D721Med (cell line): ENCODE measurements around the gene NEO1.

Experiments used
- DNase-seq: peaks from one replicate; pipeline ENCODE4 v3.0.0; 2011; ENCODE audit warnings: low spot score; ENCODE audit not compliant: insufficient read length
- FAIRE-seq: peaks from 2 replicates; lab custom pipeline; 2011; peaks lifted over from hg19 to GRCh38; lab: Jason Lieb, UNC
- TF ChIP-seq, protein P1 (sequence below): IDR thresholded peaks from 2 replicates; pipeline ENCODE4 v1.5.1; 2012; ENCODE audit warnings: mild to moderate bottlenecking, control low read depth; ENCODE audit not compliant: insufficient read depth; ENCODE audit errors: missing control alignments

NEO1 gene

DNA sequence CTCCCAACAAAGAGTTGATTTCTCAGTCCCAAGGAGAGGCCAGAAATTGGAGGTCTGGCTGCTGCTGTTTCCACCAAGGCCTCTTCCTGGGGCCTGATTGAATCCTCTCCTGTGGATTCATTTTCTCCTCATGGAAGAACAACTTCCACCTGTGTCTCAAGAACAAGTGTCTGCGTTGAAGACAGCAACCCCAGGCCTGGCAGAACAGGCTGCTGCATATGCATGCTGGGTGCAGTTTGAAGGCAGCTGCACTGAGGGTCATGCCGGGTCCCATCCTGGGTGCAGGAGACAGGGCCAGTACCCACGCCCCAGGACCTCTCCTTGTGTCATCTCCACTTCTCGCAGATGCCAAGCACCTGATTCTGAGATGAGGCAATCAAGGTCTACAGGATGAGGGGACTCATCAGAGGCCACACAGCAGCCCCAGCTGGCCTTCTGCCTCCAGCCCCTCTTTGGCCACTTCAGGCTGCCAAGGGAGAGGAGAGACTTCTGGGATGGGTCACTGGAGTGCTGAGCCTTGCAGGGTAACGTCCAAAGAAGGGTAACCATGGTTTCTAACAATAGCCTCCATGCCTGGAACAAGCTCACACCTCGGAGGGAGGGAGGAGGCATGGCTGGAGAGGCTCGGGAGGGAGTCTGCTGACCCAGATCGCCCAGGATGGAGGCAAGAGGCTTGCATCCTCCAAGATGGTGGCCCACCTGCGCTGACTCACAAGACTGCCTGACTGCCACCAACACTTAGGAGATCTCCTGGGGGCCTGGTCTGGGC lies 286.5 kb downstream of the NEO1 start:
- FAIRE-seq: no peak
- DNase-seq: no peak
- TF ChIP-seq, protein P1, sequence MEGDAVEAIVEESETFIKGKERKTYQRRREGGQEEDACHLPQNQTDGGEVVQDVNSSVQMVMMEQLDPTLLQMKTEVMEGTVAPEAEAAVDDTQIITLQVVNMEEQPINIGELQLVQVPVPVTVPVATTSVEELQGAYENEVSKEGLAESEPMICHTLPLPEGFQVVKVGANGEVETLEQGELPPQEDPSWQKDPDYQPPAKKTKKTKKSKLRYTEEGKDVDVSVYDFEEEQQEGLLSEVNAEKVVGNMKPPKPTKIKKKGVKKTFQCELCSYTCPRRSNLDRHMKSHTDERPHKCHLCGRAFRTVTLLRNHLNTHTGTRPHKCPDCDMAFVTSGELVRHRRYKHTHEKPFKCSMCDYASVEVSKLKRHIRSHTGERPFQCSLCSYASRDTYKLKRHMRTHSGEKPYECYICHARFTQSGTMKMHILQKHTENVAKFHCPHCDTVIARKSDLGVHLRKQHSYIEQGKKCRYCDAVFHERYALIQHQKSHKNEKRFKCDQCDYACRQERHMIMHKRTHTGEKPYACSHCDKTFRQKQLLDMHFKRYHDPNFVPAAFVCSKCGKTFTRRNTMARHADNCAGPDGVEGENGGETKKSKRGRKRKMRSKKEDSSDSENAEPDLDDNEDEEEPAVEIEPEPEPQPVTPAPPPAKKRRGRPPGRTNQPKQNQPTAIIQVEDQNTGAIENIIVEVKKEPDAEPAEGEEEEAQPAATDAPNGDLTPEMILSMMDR: no peak

DNA sequence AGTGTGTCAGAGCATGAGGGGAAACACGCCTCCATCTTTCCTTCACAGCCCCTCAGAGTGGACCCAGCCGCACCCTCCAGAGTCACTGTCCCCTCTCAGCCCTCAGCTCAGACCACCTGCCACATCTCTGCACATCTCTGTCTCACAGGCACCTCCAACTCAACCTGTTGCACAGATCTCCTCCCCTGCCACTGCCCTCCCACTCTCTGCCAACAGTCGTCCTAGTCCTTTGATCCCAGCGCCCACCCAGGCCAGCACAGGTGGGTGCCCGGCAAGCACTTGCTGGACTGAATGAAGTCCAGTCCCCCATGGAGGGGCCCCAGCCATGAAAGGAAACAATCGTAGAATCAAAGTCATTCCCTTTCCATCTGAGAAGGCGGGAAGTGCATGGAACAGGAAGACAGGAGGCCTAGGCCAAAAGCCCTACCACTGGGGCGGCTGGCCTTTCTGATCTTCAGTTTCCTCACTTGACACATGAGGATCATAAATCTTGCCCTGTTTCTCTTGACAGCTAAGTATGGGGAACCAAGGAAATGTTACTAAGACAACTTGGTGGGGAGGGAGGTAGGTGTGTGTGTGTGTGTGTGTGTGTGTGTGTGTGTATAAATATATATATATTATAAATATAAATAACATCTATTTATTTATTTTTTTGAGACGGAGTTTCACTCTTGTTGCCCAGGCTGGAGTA lies 288.4 kb downstream of the NEO1 start:
- no peak for FAIRE-seq
- no peak for DNase-seq
- TF ChIP-seq, protein P1: no peak

DNA sequence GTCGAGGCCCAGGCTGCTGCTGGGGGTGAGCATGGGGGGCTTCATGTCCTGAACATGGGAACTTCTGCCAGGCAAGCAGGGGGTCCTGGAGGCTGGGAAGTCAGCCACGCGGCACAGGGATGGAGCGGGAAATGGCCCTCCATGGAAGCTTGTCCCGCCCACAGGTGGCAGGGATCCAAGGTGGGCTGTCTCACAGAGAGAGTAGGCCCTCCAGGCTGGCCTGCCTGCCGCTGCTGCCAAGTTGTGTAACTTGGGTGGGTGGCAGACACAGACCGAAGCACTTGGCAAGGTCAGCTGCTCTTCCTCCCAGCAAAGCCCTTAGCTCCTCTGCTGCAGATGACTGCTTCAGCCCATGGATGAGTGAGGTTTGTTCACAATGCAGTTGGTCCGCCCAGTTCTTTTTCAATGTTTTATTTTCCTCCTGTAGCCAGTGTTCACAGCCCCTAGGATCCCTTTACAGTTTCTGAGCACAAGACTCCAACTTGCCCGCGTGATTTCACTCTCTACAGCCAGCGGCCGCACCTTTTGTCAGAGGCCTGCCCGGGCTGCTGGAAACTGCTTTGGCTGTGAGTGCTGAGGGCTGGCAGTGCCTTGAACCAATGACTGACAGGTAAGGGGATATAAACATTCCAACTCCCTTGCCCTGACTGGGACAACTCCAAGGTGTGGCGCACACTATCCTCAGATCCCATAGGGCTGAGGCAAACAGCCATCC lies 289.8 kb downstream of the NEO1 start:
- FAIRE-seq: no peak
- TF ChIP-seq, protein P1: no peak
- DNase-seq: no peak

DNA sequence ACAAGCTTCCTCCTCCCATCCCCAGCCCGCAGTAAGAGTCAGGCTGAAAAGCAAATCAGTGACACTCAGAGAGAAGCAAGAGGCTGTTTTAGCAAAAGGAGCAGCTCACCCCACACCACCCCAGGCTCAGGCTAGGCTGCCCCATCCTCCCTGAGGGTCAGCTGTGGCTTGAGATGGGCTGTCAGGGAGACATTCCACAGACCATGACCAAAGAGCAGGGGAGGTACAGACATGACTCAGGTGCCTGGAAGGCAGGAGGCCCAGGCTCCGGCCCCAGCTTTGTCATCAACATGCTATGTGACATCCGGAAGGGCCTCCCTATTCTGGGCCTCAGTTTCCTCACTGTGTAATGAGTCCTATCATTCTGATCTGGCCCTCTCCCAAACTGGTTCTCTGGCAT lies 291.8 kb downstream of the NEO1 start:
- FAIRE-seq: no peak
- DNase-seq: no peak
- TF ChIP-seq, protein P1: no peak

DNA sequence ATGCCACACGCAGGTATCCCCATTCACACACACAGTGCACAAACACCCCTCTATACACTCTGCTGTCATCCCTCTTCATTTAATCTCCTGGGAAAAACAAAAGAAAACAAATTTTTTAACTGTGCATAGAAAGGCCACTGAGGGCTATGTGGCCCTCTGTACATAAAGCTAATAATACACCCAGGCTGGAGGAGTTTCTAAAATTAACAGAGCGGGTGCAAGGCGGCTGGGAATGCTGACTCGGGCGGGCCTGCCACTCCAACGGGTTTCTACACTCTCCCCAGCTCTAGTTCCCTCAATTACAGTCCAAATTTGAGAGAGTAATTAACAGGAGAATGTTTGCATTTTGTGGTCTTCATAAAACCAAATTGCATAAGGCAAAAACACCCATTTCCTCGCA lies 293.4 kb downstream of the NEO1 start:
- no peak for DNase-seq
- FAIRE-seq: no peak

DNA sequence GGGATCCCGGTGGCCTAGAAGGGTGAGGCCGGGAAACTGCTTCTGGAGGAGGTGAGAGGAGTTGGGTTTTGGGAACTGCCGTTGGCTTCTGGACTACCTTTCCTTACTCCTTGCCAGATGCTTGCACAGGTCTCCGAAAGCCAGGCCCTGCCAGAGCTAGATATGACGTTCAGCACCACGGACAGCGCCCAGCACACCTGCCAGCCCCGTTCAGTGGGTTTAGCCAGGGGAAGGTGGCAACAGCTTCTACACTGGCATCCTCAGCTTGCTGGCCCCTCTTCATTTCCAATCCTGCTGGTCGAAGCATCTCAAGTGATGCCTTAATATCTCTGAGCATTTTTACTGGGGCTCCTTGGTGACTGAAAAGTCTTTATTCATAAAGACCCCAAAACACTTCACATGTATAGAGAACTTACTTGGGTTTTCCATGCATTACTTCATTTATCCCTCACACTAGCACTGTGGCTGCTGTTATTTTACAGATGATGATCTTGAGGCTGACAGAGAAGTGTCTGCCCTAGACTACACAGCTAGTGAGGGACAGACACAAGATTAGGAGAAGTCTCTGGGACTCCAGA lies 294.6 kb downstream of the NEO1 start:
- DNase-seq: no peak
- TF ChIP-seq, protein P1: no peak
- FAIRE-seq: no peak

More for the DNA sequence above, 293.4 kb downstream of the NEO1 start:
- TF ChIP-seq, protein P1: no peak
